ENCODE results near the gene GP1BB.

GP1BB gene

GRCh38 chr22:19766511-19767426, 43.4 kb downstream of the GP1BB start:
- peak; percentile 34 for DNase-seq (ENCODE audit: low read depth)
- TF ChIP-seq, protein P1, sequence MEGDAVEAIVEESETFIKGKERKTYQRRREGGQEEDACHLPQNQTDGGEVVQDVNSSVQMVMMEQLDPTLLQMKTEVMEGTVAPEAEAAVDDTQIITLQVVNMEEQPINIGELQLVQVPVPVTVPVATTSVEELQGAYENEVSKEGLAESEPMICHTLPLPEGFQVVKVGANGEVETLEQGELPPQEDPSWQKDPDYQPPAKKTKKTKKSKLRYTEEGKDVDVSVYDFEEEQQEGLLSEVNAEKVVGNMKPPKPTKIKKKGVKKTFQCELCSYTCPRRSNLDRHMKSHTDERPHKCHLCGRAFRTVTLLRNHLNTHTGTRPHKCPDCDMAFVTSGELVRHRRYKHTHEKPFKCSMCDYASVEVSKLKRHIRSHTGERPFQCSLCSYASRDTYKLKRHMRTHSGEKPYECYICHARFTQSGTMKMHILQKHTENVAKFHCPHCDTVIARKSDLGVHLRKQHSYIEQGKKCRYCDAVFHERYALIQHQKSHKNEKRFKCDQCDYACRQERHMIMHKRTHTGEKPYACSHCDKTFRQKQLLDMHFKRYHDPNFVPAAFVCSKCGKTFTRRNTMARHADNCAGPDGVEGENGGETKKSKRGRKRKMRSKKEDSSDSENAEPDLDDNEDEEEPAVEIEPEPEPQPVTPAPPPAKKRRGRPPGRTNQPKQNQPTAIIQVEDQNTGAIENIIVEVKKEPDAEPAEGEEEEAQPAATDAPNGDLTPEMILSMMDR (IDR thresholded peaks at IDR 0.05; ENCODE audit: insufficient read depth, low read depth, low read length, missing control alignments) = peak; percentile 17
- no peak overlapping the region for H3K4me3 ChIP-seq (ENCODE audit: low read depth, low read length)

GRCh38 chr22:19767427-19768341, 44.3 kb downstream of the GP1BB start:
- TF ChIP-seq, protein P1 (IDR thresholded peaks at IDR 0.05; ENCODE audit: insufficient read depth, low read depth, low read length, missing control alignments) = no peak
- DNase-seq (ENCODE audit: low read depth) = no peak
- H3K4me3 ChIP-seq (ENCODE audit: low read depth, low read length) = no peak overlapping the region

- H3K4me3 ChIP-seq (ENCODE audit: low read depth, low read length) = no peak overlapping the region
- DNase-seq (ENCODE audit: low read depth) = no peak
- TF ChIP-seq, protein P1 (IDR thresholded peaks at IDR 0.05; ENCODE audit: insufficient read depth, low read depth, low read length, missing control alignments) = no peak
Measured at GRCh38 chr22:19769393-19769715, 46.0 kb downstream of the GP1BB start.

DNA sequence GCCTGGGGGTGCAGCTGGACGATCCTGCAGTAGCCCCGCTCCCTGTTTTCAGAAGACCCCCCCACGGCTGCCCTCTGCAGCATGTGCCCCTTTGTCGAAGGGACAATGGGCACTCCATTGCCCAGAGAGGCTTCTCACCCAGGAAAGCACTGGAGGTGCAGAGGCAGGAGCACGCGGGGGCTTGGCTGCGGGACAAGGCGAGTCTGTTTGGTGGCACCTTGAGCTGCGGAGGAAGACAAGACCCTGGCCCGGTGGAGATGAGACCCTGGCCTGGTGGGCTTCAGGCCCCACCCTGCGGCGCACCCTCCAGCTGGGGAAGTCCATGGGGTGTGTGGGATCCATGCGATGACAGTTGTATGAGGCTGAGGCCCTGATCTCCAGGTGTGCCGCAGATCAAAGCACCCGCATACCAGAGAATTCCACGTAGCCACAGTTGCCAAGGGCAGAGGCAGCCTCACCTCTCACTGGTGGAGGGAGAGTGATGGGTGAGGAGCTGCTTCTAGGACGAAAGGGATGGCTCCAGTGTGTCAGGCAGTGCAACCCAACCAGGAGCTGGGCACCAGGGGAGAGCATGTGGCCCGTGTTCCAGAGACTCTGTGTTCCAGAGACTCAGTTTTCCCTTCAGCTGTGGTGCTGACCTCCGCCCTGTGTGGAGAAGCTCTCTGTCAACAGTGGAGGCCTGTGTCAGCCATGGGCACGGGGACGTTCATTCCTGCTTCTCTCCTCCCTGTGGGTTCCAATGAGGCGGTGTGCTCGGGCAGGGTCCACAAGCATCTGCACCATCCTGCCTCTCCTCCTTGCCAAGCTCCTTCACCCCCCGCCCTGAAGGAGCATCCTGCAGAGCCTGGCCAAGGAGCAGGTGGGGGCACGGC, 47.2 kb downstream of the GP1BB start:
- TF ChIP-seq, protein P1 (IDR thresholded peaks at IDR 0.05; ENCODE audit: insufficient read depth, low read depth, low read length, missing control alignments) = no peak
- H3K4me3 ChIP-seq (ENCODE audit: low read depth, low read length) = no peak overlapping the region
- no peak for DNase-seq (ENCODE audit: low read depth)

GRCh38 chr22:19772422-19772672, 49.0 kb downstream of the GP1BB start:
- H3K4me3 ChIP-seq (ENCODE audit: low read depth, low read length) = no peak overlapping the region
- DNase-seq (ENCODE audit: low read depth) = no peak
- TF ChIP-seq, protein P1 (IDR thresholded peaks at IDR 0.05; ENCODE audit: insufficient read depth, low read depth, low read length, missing control alignments) = no peak

- TF ChIP-seq, protein P1 (IDR thresholded peaks at IDR 0.05; ENCODE audit: insufficient read depth, low read depth, low read length, missing control alignments) = peak; percentile 4
- DNase-seq (ENCODE audit: low read depth) = peak; percentile 78
- H3K4me3 ChIP-seq (ENCODE audit: low read depth, low read length) = no peak overlapping the region
Measured at GRCh38 chr22:19772673-19773469, 49.5 kb downstream of the GP1BB start.
